ENCODE results near the gene PRPF8.
"Not testable (repeated sequence)": the region's sequence is repeated elsewhere in the genome, so short reads cannot be mapped to it uniquely, and the experiment has no call there.

Gene PRPF8

GRCh38 chr17:1684378-1685189, at the start of gene PRPF8:
Gene PRPF8, minus strand, starts transcription at chr17:1684867. Its CDS starts 296 bp downstream, at chr17:1684571.
- DNase-seq = peak; percentile 99

- no peak for DNase-seq
Measured at GRCh38 chr17:1733759-1734158, 49.1 kb upstream of the PRPF8 start.

- no peak for DNase-seq
Measured at GRCh38 chr17:1732833-1733321, 48.2 kb upstream of the PRPF8 start.

- no peak for DNase-seq
Measured at GRCh38 chr17:1732241-1732832, 47.7 kb upstream of the PRPF8 start.

- no peak for DNase-seq
Measured at GRCh38 chr17:1731194-1731506, 46.5 kb upstream of the PRPF8 start.

GRCh38 chr17:1730326-1731193, 45.9 kb upstream of the PRPF8 start:
- DNase-seq = peak; percentile 97

GRCh38 chr17:1729966-1730325, 45.3 kb upstream of the PRPF8 start:
- no peak for DNase-seq

- no peak for DNase-seq
Measured at GRCh38 chr17:1727876-1728630, 43.4 kb upstream of the PRPF8 start.

GRCh38 chr17:1727258-1727789, 42.7 kb upstream of the PRPF8 start:
- no peak for DNase-seq

- no peak for DNase-seq
Measured at GRCh38 chr17:1726626-1727257, 42.1 kb upstream of the PRPF8 start.

- DNase-seq = no peak
Measured at GRCh38 chr17:1725642-1726511, 41.2 kb upstream of the PRPF8 start.

- peak; percentile 48 for DNase-seq
Measured at GRCh38 chr17:1724869-1725641, 40.4 kb upstream of the PRPF8 start.

- DNase-seq = peak; percentile 93
Measured at GRCh38 chr17:1724351-1724868, 39.7 kb upstream of the PRPF8 start, which contains the start of gene WDR81. Gene WDR81, plus strand, starts transcription at chr17:1724704. Its CDS starts 256 bp downstream, at chr17:1724960.

- DNase-seq = not testable (repeated sequence)
Measured at GRCh38 chr17:1722022-1722421, 37.4 kb upstream of the PRPF8 start.

GRCh38 chr17:1720856-1721386, 36.3 kb upstream of the PRPF8 start:
- peak; percentile 78 for DNase-seq

- DNase-seq = peak; percentile 2
Measured at GRCh38 chr17:1718362-1719165, 33.9 kb upstream of the PRPF8 start.

- DNase-seq = peak; percentile 100
Measured at GRCh38 chr17:1716912-1717695, 32.4 kb upstream of the PRPF8 start.
